GM18520 (cell line): Measurements from ENCODE around the gene CHRNA3.
"Not testable (repeated sequence)": the region's sequence is repeated elsewhere in the genome, so short reads cannot be mapped to it uniquely, and the experiment has no call there.

Experiments used
- ATAC-seq: cut with Tn5 transposase; IDR thresholded peaks from one replicate; pipeline ENCODE4 v1.9.1; 2021; ENCODE audit not compliant: unreplicated experiment

CHRNA3 gene

GRCh38 chr15:78563092-78563491 lies 57.7 kb downstream of the CHRNA3 start:
- ATAC-seq = no peak

GRCh38 chr15:78561490-78561889 lies 59.3 kb downstream of the CHRNA3 start:
- ATAC-seq = no peak

- ATAC-seq = not testable (repeated sequence)
Measured at GRCh38 chr15:78560201-78560600, 60.6 kb downstream of the CHRNA3 start.

- no peak for ATAC-seq
Measured at GRCh38 chr15:78552597-78552996, 68.2 kb downstream of the CHRNA3 start.

GRCh38 chr15:78551902-78552301 lies 68.9 kb downstream of the CHRNA3 start:
- no peak for ATAC-seq

- no peak for ATAC-seq
Measured at GRCh38 chr15:78550815-78551214, 70.0 kb downstream of the CHRNA3 start.

- ATAC-seq = no peak
Measured at GRCh38 chr15:78550194-78550593, 70.6 kb downstream of the CHRNA3 start.
